Lung (tissue), 12 donors: ENCODE data around the gene LNX1. TPM values are rescaled to one million over a fixed set of nuclear protein-coding genes. Genes with fewer than 3 reads are reported as not detected.

Experiments
- ATAC-seq: fragments of 200-7000 bp; cut with Tn5 transposase; one replicate; pipeline ENCODE4 v1.9.1; 2020; ENCODE audit warnings: moderate number of reproducible peaks; ENCODE audit not compliant: insufficient read depth, low FRiP score
- DNase-seq, 3 donors: peaks; one replicate each; pipeline ENCODE4 v3.0.0-alpha.2; 2013 to 2017
- H3K27ac ChIP-seq, 2 donors: one replicate each; pipeline ENCODE4 v1.5.1; 2013; ENCODE audit warnings: mild to moderate bottlenecking in 2 of 2, moderate library complexity in 2 of 2, control low read depth in 1 of 2, inconsistent platforms in 1 of 2, low read depth in 1 of 2, low read length in 1 of 2
- H3K27me3 ChIP-seq, 3 donors: one replicate each; pipeline ENCODE4 v1.5.1; 2013; ENCODE audit warnings: low read length in 2 of 3; ENCODE audit not compliant: control insufficient read depth in 3 of 3, insufficient read depth in 3 of 3
- H3K36me3 ChIP-seq, 4 donors: one replicate each; pipeline ENCODE4 v1.5.1; 2013; ENCODE audit warnings: low read length in 4 of 4, mild to moderate bottlenecking in 1 of 4, moderate library complexity in 1 of 4; ENCODE audit not compliant: control insufficient read depth in 4 of 4, insufficient read depth in 4 of 4
- H3K4me1 ChIP-seq, 5 donors: one replicate each; pipeline ENCODE4 v1.5.1; 2013; ENCODE audit warnings: low read length in 5 of 5, mild to moderate bottlenecking in 2 of 5, moderate library complexity in 1 of 5; ENCODE audit not compliant: control insufficient read depth in 5 of 5, insufficient read depth in 5 of 5
- H3K4me3 ChIP-seq: one replicate; pipeline ENCODE4 v1.5.1; 2013; ENCODE audit warnings: mild to moderate bottlenecking, control low read depth, moderate library complexity
- H3K9ac ChIP-seq, 2 donors: one replicate each; pipeline ENCODE4 v1.5.1; 2013; ENCODE audit warnings: low read length in 2 of 2, control low read depth in 1 of 2; ENCODE audit not compliant: insufficient read depth in 1 of 2
- H3K9me3 ChIP-seq, 4 donors: one replicate each; pipeline ENCODE4 v1.5.1; 2013; ENCODE audit warnings: low read length in 3 of 4, mild to moderate bottlenecking in 1 of 4, moderate library complexity in 1 of 4; ENCODE audit not compliant: control insufficient read depth in 4 of 4, insufficient read depth in 3 of 4
- WGBS, 2 donors: extraction: QIAGEN DNeasy Blood & Tissue Kit; methylation state at CpG; one replicate each; pipeline ENCODE4 v1.1.7; 2013; 5-methylcytosine and 5-hydroxymethylcytosine counted together
- polyA plus RNA-seq, 2 donors: library from polyadenylated mRNA; stranded (reverse); fragments of 200-250 nt; gene quantifications; one replicate each; pipeline ENCODE4 v1.2.1, GENCODE V29; 2013
- total RNA-seq, 2 donors: library from RNA; depleted of rRNA in 1 of 2; stranded (reverse); fragments of >200 nt in 1 of 2; gene quantifications; one replicate each; pipeline ENCODE4 v1.2.1, GENCODE V29; 2014 to 2021
- TF ChIP-seq, protein P1 (sequence below): IDR thresholded peaks from 2 replicates; pipeline ENCODE4 v1.5.1; 2012; ENCODE audit warnings: mild to moderate bottlenecking; ENCODE audit errors: control extremely low read depth, extremely low read depth
- donor health status: control.
- donor health status: control.
- donor health status: Bipolar disorder and iron deficiency.
- donor health status: healthy.
- donor health status: DM: yes; HTN: yes; CAD: no.

The LNX1 gene
- total and polyA plus RNA-seq, 4 donors = 1.4 to 5.2 (median 3.2) TPM

- Histone ChIP-seq H3K9ac (no peak overlapping the region), H3K4me1 (peaks cover 0 to 29% (median 3%) of the 10 kb centered on the region in 5 donors), H3K27me3 (no peaks in the 10 kb centered on the region), H3K36me3 (no peaks in the 10 kb centered on the region), H3K27ac (no peak overlapping the region), H3K9me3 (peaks cover 0 to 2% (median 0%) of the 10 kb centered on the region in 4 donors), H3K4me3 (no peak overlapping the region)
- peak; percentile 62 to 96 (median 95) for DNase-seq
- WGBS, 2 donors = 72 to 74% methylated on average over 5 of the region's 5 CpGs
- TF ChIP-seq, protein P1, sequence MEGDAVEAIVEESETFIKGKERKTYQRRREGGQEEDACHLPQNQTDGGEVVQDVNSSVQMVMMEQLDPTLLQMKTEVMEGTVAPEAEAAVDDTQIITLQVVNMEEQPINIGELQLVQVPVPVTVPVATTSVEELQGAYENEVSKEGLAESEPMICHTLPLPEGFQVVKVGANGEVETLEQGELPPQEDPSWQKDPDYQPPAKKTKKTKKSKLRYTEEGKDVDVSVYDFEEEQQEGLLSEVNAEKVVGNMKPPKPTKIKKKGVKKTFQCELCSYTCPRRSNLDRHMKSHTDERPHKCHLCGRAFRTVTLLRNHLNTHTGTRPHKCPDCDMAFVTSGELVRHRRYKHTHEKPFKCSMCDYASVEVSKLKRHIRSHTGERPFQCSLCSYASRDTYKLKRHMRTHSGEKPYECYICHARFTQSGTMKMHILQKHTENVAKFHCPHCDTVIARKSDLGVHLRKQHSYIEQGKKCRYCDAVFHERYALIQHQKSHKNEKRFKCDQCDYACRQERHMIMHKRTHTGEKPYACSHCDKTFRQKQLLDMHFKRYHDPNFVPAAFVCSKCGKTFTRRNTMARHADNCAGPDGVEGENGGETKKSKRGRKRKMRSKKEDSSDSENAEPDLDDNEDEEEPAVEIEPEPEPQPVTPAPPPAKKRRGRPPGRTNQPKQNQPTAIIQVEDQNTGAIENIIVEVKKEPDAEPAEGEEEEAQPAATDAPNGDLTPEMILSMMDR = no peak
- no peak for ATAC-seq
These were observed 59.6 kb downstream of the LNX1 start for GRCh38 chr4:53531585-53532224.

- no peaks in the 10 kb centered on the region for H3K27me3 ChIP-seq
- ATAC-seq (no peak), DNase-seq (no peak)
- 93 to 94% methylated on average over 3 of the region's 3 CpGs for WGBS, 2 donors
- H3K27ac ChIP-seq = no peak overlapping the region
- H3K4me1 ChIP-seq = peaks cover 0 to 37% (median 8%) of the 10 kb centered on the region in 5 donors
- H3K4me3 ChIP-seq = no peak overlapping the region
- H3K36me3 ChIP-seq = no peaks in the 10 kb centered on the region
- peaks cover 0 to 2% (median 0%) of the 10 kb centered on the region in 4 donors for H3K9me3 ChIP-seq
- TF ChIP-seq, protein P1 = no peak
- H3K9ac ChIP-seq = no peak overlapping the region
These were observed 62.3 kb downstream of the LNX1 start for GRCh38 chr4:53529025-53529424.

DNA sequence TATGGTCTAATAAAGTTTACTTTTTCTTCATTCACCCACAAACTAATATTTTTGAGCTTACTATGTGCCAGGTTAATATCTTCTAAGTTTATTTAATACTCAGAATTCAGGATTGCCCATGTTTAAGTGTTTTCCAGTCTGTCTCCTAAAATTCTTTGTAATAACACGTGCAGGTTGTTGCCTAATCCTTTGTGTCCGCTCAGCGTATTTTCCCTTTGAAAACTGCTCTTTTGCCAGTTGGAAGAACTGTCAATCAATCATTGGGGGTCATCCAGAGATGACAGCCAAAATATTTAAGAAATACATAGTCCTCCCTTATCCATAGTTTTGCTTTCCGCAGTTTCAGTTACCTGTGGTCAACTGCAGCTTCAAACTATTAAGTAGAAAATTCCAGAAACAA is 63.4 kb downstream of the LNX1 start:
- H3K9ac ChIP-seq = no peak overlapping the region
- peaks cover 0 to 35% (median 8%) of the 10 kb centered on the region in 5 donors for H3K4me1 ChIP-seq
- TF ChIP-seq, protein P1 = no peak
- no peak for DNase-seq
- WGBS, 2 donors = 94 to 98% methylated on average over 4 of the region's 4 CpGs
- H3K27ac ChIP-seq = no peak overlapping the region
- H3K4me3 ChIP-seq = no peak overlapping the region
- no peaks in the 10 kb centered on the region for H3K36me3 ChIP-seq
- no peaks in the 10 kb centered on the region for H3K9me3 ChIP-seq
- H3K27me3 ChIP-seq = no peaks in the 10 kb centered on the region
- ATAC-seq = no peak

- Histone ChIP-seq H3K4me3 (no peak overlapping the region), H3K27ac (no peak overlapping the region), H3K9ac (no peak overlapping the region), H3K4me1 (peaks cover 0 to 29% (median 4%) of the 10 kb centered on the region in 5 donors), H3K36me3 (no peaks in the 10 kb centered on the region), H3K9me3 (no peaks in the 10 kb centered on the region), H3K27me3 (no peaks in the 10 kb centered on the region)
- 85 to 90% methylated on average over 1 of the region's 1 CpG for WGBS, 2 donors
- DNase-seq (no peak), ATAC-seq (no peak)
- TF ChIP-seq, protein P1 = no peak
These were observed 64.0 kb downstream of the LNX1 start for GRCh38 chr4:53527326-53527725.
